Measurements from ENCODE around the gene HLA-F.

Gene HLA-F

DNA sequence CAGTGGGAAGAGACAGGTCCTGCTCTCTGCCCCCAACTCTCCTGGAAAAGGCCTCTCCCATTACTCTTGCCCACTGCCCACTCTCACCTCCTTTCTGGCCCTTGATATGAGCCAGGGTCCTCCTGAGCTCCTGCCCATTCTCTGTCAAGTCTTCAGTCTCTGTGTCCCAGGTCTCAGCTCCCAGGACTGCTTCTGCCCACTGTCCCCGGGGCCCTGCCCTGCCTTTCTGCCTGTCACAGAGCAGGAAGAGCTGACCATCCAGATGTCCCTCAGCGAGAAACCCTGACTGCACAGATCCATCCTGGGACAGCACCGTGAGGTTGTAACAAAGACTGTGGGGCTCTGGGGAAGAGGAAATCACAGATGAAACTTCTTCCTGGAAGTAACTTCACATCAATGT is 22.2 kb downstream of the HLA-F start:
- H2AK5ac ChIP-seq (ENCODE audit: low read length) = no peak overlapping the region
- H3K4ac ChIP-seq (ENCODE audit: low read depth, low read length) = no peak overlapping the region
- H3K4me2 ChIP-seq (ENCODE audit: low read length) = no peak overlapping the region
- H3K36me3 ChIP-seq (ENCODE audit: control insufficient read depth in 1 of 2, insufficient read depth in 2 of 2, low read length in 2 of 2) = no peaks in the 10 kb centered on the region
- H3K27ac ChIP-seq (ENCODE audit: low read depth, low read length) = no peak overlapping the region
- DNase-seq = no peak
- no peak overlapping the region for H2BK120ac ChIP-seq (ENCODE audit: insufficient read depth, low read length, poor library complexity)
- no peak overlapping the region for H3K18ac ChIP-seq (ENCODE audit: low read length)
- H3K4me3 ChIP-seq (ENCODE audit: low read depth, low read length) = no peak overlapping the region
- no peak overlapping the region for H4K91ac ChIP-seq (ENCODE audit: low read depth, low read length)
- no peak overlapping the region for H2BK12ac ChIP-seq (ENCODE audit: low read length)
- peak overlapping the region; percentile 13 for H3K9ac ChIP-seq (ENCODE audit: low read length)
- WGBS (ENCODE audit: extremely low coverage, insufficient coverage, insufficient read length) = no CpG with 5 or more reads among the region's 3 CpGs
- H3K23ac ChIP-seq (ENCODE audit: low read length) = no peak overlapping the region
- peaks cover 9 to 12% of the 10 kb centered on the region in 2 experiments for H3K4me1 ChIP-seq (ENCODE audit: control insufficient read depth in 1 of 2, insufficient read depth in 2 of 2, low read length in 2 of 2)
- peaks cover 3% of the 10 kb centered on the region for H3K9me3 ChIP-seq (ENCODE audit: insufficient read depth, low read depth, low read length)
- H2AFZ ChIP-seq (ENCODE audit: insufficient read depth, low read length, poor library complexity) = no peak overlapping the region
- H3K79me2 ChIP-seq (ENCODE audit: control insufficient read depth, insufficient read depth, low read length, poor library complexity) = no peaks in the 10 kb centered on the region
- H4K8ac ChIP-seq (ENCODE audit: low read depth, low read length) = no peak overlapping the region
- no peak overlapping the region for H3K14ac ChIP-seq (ENCODE audit: low read length)
- H3K79me1 ChIP-seq (ENCODE audit: low read length) = peaks cover 2% of the 10 kb centered on the region
- peaks cover 16% of the 10 kb centered on the region for H3K27me3 ChIP-seq (ENCODE audit: insufficient read depth, low read length)
- no peak overlapping the region for H2BK5ac ChIP-seq (ENCODE audit: low read depth, low read length, poor library complexity)
- no peak overlapping the region for H4K12ac ChIP-seq (ENCODE audit: low read depth, low read length)

DNA sequence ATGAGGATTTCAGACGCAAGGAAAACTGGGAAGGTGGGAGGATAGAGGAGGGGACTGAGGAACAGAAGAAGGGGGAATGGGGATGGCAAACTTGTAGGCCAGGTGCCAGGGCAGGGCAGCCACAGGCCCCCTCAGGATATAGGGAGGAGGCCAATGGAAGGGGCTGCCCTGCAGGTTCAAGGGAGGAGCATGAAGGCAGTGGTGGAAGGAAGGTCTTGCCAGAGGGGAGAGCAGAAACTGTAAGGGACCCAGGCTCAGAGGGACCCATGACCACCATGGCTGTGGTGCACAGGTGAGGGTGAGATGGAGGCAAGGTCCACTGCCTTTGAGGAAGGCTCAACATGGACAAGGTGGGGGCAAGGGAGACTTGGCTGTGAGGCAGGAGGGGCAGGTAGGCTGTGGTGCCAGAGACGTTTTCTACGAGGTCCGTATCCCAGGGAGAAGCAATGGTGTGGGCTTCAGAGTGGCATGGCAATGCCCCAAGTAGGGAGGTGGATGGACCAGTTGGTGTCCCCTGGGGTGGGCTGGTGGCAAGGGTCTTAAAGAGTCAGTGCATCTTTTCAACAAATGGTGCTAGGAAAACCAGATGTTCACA is 22.7 kb downstream of the HLA-F start:
- Histone ChIP-seq H3K23ac (ENCODE audit: low read length) (peak overlapping the region; percentile 78), H4K8ac (ENCODE audit: low read depth, low read length) (no peak overlapping the region), H3K4me1 (ENCODE audit: control insufficient read depth in 1 of 2, insufficient read depth in 2 of 2, low read length in 2 of 2) (peaks cover 9 to 12% of the 10 kb centered on the region in 2 experiments), H3K79me1 (ENCODE audit: low read length) (peaks cover 2% of the 10 kb centered on the region), H3K14ac (ENCODE audit: low read length) (no peak overlapping the region), H2BK12ac (ENCODE audit: low read length) (no peak overlapping the region), H3K27ac (ENCODE audit: low read depth, low read length) (no peak overlapping the region), H3K36me3 (ENCODE audit: control insufficient read depth in 1 of 2, insufficient read depth in 2 of 2, low read length in 2 of 2) (no peaks in the 10 kb centered on the region), H2AFZ (ENCODE audit: insufficient read depth, low read length, poor library complexity) (no peak overlapping the region), H3K79me2 (ENCODE audit: control insufficient read depth, insufficient read depth, low read length, poor library complexity) (no peaks in the 10 kb centered on the region), H4K91ac (ENCODE audit: low read depth, low read length) (no peak overlapping the region), H3K18ac (ENCODE audit: low read length) (no peak overlapping the region), H3K4ac (ENCODE audit: low read depth, low read length) (no peak overlapping the region), H2BK120ac (ENCODE audit: insufficient read depth, low read length, poor library complexity) (no peak overlapping the region), H3K27me3 (ENCODE audit: insufficient read depth, low read length) (peaks cover 16% of the 10 kb centered on the region), H3K9me3 (ENCODE audit: insufficient read depth, low read depth, low read length) (peaks cover 6% of the 10 kb centered on the region), H3K4me2 (ENCODE audit: low read length) (no peak overlapping the region), H3K9ac (ENCODE audit: low read length) (no peak overlapping the region), H3K4me3 (ENCODE audit: low read depth, low read length) (no peak overlapping the region), H2AK5ac (ENCODE audit: low read length) (no peak overlapping the region), H4K12ac (ENCODE audit: low read depth, low read length) (no peak overlapping the region), H2BK5ac (ENCODE audit: low read depth, low read length, poor library complexity) (no peak overlapping the region)
- no CpG with 5 or more reads among the region's 4 CpGs for WGBS (ENCODE audit: extremely low coverage, insufficient coverage, insufficient read length)
- DNase-seq = no peak

GRCh38 chr6:29746846-29747687 is 23.8 kb downstream of the HLA-F start:
- no peak overlapping the region for H3K9ac ChIP-seq (ENCODE audit: low read length)
- no peak overlapping the region for H4K91ac ChIP-seq (ENCODE audit: low read depth, low read length)
- H3K18ac ChIP-seq (ENCODE audit: low read length) = no peak overlapping the region
- H3K4ac ChIP-seq (ENCODE audit: low read depth, low read length) = no peak overlapping the region
- no peak overlapping the region for H3K27ac ChIP-seq (ENCODE audit: low read depth, low read length)
- no peak overlapping the region for H2BK5ac ChIP-seq (ENCODE audit: low read depth, low read length, poor library complexity)
- H4K8ac ChIP-seq (ENCODE audit: low read depth, low read length) = no peak overlapping the region
- H4K12ac ChIP-seq (ENCODE audit: low read depth, low read length) = no peak overlapping the region
- DNase-seq = peak in 1 of 2 donors; percentile 17
- no peak overlapping the region for H2AK5ac ChIP-seq (ENCODE audit: low read length)
- no peak overlapping the region for H2BK120ac ChIP-seq (ENCODE audit: insufficient read depth, low read length, poor library complexity)
- no peaks in the 10 kb centered on the region for H3K79me2 ChIP-seq (ENCODE audit: control insufficient read depth, insufficient read depth, low read length, poor library complexity)
- peaks cover 2% of the 10 kb centered on the region for H3K79me1 ChIP-seq (ENCODE audit: low read length)
- no peak overlapping the region for H3K4me2 ChIP-seq (ENCODE audit: low read length)
- no CpG with 5 or more reads among the region's 16 CpGs for WGBS (ENCODE audit: extremely low coverage, insufficient coverage, insufficient read length)
- H3K14ac ChIP-seq (ENCODE audit: low read length) = no peak overlapping the region
- no peak overlapping the region for H3K23ac ChIP-seq (ENCODE audit: low read length)
- H2AFZ ChIP-seq (ENCODE audit: insufficient read depth, low read length, poor library complexity) = no peak overlapping the region
- peaks cover 16% of the 10 kb centered on the region for H3K27me3 ChIP-seq (ENCODE audit: insufficient read depth, low read length)
- H3K36me3 ChIP-seq (ENCODE audit: control insufficient read depth in 1 of 2, insufficient read depth in 2 of 2, low read length in 2 of 2) = no peaks in the 10 kb centered on the region
- no peak overlapping the region for H3K4me3 ChIP-seq (ENCODE audit: low read depth, low read length)
- H3K4me1 ChIP-seq (ENCODE audit: control insufficient read depth in 1 of 2, insufficient read depth in 2 of 2, low read length in 2 of 2) = peaks cover 9 to 12% of the 10 kb centered on the region in 2 experiments
- peaks cover 6% of the 10 kb centered on the region for H3K9me3 ChIP-seq (ENCODE audit: insufficient read depth, low read depth, low read length)
- H2BK12ac ChIP-seq (ENCODE audit: low read length) = no peak overlapping the region

DNA sequence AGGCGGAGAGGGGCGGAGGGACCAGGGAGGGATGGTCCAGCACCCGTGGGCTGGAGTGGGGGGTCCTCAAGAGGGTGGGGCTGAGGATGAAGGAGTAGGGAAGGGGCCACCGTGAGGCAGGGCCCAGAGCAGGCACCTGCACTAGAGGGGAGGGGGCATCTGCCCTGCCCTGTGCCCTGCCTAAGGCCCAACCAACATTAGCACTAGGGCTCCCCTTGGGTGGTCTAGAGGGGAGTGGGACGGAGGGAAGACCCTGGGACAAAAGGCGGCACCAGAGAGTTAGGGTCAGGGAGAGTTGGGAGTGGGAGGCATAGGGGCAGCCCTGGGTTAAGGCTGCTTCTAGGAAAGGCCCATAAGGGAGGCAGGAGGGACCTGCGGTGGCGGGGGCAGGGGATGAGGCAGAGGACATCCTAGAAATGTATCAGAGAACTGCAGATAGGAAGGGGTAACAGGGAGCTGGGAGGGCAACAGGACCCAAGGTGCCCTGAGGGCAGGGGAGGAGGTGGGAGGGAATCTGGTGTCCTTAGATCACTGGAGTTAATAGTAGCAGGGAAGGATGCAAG is 24.5 kb downstream of the HLA-F start:
- H2BK120ac ChIP-seq (ENCODE audit: insufficient read depth, low read length, poor library complexity) = no peak overlapping the region
- no peak overlapping the region for H3K4me3 ChIP-seq (ENCODE audit: low read depth, low read length)
- H3K27me3 ChIP-seq (ENCODE audit: insufficient read depth, low read length) = peaks cover 16% of the 10 kb centered on the region
- no peak overlapping the region for H3K18ac ChIP-seq (ENCODE audit: low read length)
- no peak overlapping the region for H4K91ac ChIP-seq (ENCODE audit: low read depth, low read length)
- H2BK12ac ChIP-seq (ENCODE audit: low read length) = no peak overlapping the region
- no peaks in the 10 kb centered on the region for H3K36me3 ChIP-seq (ENCODE audit: control insufficient read depth in 1 of 2, insufficient read depth in 2 of 2, low read length in 2 of 2)
- H3K23ac ChIP-seq (ENCODE audit: low read length) = no peak overlapping the region
- no peak for DNase-seq
- H4K12ac ChIP-seq (ENCODE audit: low read depth, low read length) = no peak overlapping the region
- no CpG with 5 or more reads among the region's 8 CpGs for WGBS (ENCODE audit: extremely low coverage, insufficient coverage, insufficient read length)
- no peak overlapping the region for H3K9ac ChIP-seq (ENCODE audit: low read length)
- no peak overlapping the region for H4K8ac ChIP-seq (ENCODE audit: low read depth, low read length)
- H3K4me1 ChIP-seq (ENCODE audit: control insufficient read depth in 1 of 2, insufficient read depth in 2 of 2, low read length in 2 of 2) = peaks cover 12 to 14% of the 10 kb centered on the region in 2 experiments
- no peak overlapping the region for H3K27ac ChIP-seq (ENCODE audit: low read depth, low read length)
- peaks cover 2% of the 10 kb centered on the region for H3K79me1 ChIP-seq (ENCODE audit: low read length)
- H3K14ac ChIP-seq (ENCODE audit: low read length) = no peak overlapping the region
- H3K4ac ChIP-seq (ENCODE audit: low read depth, low read length) = no peak overlapping the region
- H3K9me3 ChIP-seq (ENCODE audit: insufficient read depth, low read depth, low read length) = peaks cover 6% of the 10 kb centered on the region
- H2AK5ac ChIP-seq (ENCODE audit: low read length) = no peak overlapping the region
- H2BK5ac ChIP-seq (ENCODE audit: low read depth, low read length, poor library complexity) = no peak overlapping the region
- no peak overlapping the region for H3K4me2 ChIP-seq (ENCODE audit: low read length)
- no peak overlapping the region for H2AFZ ChIP-seq (ENCODE audit: insufficient read depth, low read length, poor library complexity)
- no peaks in the 10 kb centered on the region for H3K79me2 ChIP-seq (ENCODE audit: control insufficient read depth, insufficient read depth, low read length, poor library complexity)
